Effector CD8-positive, alpha-beta T cell (primary cell): ENCODE measurements around the gene CD200.
"Not testable (repeated sequence)": the region's sequence is repeated elsewhere in the genome, so short reads cannot be mapped to it uniquely, and the experiment has no call there.

Experiments used
- DNase-seq: peaks from one replicate; lab custom pipeline; 2025; lab: John Stamatoyannopoulos, UW

Gene CD200

DNA sequence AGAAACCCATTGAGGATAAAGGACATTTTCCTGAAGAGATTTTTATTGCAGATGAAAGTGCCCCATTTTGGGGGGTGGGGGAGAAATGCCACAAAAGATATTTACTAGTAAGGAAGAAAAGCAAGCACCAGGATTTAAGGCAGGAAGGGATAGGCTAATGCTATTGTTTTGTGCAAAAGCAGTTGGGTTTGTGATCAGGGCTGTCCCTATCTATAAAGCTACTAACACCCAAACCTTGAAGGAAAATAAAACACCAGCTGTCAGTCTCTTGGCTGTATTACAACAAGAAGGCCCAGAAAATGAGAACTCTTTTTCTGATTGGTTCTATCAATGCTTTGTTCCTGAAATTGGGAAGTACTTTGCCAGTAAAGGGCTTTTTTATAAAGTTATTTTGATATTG lies 56.0 kb downstream of the CD200 start:
- DNase-seq, result no peak

DNA sequence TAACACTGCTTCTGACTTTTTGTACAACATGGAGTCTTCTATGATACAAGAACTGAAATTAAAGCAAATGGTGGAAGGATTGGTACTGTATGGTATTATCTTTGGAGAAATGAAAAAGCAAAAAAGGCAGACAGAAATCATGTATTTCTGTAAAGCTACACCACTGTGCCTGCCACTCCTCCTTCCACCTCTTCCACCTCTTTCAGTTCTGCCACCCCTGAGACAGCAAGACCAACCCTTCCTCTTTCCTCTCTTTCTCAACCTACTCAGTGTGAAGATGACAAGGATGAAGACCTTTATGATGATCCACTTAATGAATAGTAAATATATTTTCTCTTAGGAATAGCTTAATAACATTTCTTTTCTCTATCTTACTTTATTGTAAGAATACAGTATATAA lies 57.0 kb downstream of the CD200 start:
- no peak for DNase-seq

DNA sequence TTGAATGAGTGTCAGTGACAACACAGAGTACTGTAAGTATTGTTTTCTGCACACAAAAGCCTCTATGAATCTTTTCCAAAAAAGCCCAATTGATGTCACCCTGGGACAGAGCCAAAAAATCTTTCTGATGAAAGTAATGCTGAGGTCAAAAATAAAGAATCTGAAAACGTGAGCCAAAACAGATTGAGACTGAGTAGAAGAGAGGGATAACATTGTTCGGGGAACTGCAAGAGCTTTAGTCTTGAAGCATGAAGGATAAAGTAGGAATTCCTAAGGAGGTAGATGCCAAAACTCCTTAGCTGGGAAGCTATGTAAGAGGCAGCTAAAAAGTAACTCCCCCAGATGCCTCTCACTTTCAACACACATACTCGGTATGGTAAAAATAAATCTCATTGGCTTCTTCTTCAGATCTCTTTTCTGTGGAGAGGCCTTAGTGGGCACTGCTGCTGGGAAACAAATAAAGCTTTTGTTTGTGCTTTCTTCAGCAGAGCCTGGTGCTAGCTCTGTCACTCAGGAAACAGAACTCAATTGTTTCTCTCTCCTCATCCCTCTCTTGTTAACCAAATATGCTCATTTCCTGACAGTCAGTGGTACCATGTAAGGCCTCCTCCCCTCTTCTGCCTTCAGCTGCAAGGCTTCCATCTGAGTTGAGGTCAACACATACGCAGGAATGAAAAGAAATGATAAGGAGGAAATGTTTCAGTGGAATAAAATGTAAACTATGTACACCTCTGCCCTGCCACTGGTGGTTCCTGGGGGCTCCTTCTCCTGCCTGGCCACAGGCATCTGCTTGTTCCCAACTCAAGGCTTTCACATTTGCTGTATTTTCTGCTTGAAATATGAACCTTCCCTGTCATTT lies 58.1 kb downstream of the CD200 start:
- DNase-seq, result no peak

DNA sequence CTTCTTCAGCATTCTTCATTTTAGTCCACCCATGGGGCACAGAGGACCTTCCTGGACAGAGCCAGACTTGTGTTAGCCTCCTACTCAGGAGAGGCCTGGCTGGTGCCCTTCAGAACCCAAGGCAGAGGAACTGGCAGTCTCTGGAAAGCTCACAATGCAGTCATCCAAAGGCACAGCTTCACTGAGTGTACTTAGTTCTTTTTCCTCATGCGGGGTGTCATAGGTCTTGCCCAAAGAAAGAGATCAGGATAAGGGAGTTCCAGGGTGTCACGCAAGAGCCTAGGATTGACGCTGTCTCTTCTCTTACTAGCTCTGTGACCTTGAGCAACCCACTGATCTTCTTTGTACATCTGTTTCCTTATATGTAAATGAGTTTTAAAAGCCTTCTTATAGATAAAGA lies 58.7 kb downstream of the CD200 start:
- no peak for DNase-seq

DNA sequence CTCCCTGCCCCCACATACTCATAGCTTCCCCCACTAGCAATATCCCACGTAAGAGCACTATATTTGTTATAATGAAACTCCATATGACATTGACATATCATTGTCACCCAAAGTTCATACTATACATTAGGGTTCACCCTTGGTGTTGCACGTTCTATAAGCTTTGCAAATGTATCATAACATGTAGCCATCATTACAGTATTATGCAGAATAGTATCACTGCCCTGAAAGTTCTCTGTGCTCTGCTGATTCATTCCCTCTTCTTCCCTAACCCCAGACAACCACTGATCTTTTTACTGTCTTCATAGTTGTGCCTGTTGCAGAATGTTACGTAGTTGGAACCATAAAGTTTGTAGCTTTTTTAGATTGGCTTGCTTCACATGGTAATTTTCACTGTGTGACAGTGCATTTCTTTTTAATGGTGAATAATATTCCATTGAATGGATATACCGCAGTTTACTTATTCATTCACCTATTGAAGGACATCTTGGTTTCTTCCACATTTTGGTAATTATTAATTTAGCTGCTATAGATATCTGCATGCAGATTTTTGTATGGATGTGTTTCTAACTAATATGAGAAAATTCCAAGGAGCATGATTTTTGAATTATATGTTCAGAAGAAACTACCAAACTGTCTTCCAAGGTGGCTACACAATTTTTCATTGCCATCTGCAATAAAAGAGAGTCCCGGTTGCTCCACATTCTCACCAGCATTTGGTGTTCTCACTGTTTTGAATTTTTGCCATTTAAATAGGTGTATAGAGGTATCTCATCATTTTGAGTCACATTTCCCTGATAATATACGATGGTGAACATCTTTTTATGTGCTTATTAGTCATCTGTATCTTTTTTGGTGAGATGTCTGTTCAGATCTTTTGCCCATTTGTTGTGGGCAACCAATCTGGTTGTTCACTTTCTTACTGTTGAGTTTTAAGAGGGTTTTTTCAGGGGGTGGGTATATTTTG lies 59.7 kb downstream of the CD200 start:
- DNase-seq, result no peak

DNA sequence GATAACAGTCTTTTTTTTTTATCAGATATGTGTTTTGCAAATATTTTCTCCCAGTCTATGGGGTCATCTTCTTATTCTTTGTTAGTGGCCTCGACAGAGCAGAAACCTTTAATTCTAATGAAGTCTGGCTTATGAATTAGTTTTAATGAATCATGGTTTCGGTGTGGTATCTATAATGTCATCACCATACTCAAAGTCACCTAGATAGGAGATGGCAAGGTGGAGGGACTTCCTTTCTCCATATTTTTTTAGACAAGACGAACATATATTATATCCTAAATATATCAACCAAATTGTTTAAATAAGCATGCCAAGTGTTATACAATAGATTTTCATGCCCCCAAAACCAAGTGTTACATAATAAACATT lies 60.4 kb downstream of the CD200 start:
- no peak for DNase-seq

DNA sequence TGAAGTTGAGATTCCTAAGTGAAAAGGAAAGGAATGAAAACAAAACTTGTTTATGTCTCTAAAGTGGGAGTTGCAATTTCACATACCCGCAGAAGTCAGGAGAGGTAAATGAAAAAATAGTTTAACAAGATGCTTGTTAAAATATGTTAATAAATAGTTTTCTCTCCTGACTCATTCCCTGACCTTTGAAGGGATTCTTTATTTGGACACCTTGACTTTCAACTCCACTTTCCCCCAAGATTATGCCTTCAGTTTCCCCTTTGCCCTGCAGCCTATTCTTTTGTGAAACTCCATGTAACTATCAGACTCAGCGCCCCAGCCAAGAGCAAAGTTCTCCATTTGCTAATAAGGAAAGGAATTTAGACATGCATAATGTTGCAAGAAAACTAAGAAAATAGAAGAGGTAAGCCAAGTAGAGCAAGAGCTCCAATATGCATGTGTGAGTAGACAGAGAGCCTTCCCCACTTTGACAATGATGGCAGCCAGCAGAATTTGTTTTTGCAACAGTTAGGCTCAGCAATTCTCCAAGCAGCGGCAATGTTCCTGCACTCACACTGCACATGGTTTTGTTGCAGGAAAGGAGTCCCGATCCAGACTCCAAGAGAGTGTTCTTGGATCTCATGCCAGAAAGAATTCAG lies 61.2 kb downstream of the CD200 start:
- DNase-seq, result no peak

DNA sequence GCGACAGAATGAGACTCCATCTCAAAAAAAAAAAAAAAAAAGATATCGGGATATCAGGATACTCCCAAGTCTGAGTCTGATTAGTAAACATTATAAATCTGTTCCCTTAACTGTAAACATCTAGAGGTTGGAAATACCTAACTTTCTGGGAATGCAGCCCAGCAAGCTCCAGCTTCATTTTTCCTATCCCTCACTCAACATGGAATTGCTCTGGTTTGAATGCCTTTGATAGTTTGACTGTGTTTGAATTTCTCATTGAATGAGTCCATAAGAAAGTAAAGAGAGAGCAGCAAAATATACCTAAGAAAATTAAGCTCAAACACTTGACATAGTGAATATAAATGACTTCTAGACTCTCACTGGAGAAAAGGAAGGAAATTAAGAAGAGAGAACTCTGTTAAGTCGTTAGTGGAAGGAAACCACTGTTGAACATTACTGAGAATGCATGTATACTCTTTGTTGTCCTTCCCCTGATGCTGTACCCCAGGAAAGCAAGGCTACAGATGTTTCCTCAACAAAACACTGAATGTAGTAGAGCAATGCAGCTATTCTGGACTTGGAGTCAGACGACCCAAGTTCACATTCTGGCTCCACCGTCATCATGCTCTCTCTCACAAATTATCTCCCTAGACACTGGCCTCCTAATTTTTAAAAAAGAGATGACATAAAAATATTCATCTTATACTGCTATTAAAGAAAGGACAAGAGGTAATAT lies 62.4 kb downstream of the CD200 start:
- DNase-seq, result no peak

DNA sequence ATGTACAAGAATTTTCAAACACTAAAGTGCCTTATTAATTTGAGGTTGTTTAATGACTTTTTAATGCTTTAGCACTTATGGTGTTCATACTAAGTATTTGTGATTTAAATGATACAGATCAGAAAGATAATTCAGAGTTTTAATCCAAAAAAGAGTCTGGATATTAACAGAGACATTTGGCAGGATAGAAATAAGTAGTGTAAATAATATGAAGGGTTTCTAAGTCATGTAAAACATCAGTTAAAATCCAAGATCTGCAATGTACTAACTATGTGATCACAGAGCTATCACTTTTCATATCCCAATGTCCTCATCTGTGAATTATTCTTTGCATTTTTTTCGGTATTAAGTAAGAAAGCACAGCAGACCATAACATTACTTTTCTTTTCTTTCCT lies 62.9 kb downstream of the CD200 start:
- no peak for DNase-seq

DNA sequence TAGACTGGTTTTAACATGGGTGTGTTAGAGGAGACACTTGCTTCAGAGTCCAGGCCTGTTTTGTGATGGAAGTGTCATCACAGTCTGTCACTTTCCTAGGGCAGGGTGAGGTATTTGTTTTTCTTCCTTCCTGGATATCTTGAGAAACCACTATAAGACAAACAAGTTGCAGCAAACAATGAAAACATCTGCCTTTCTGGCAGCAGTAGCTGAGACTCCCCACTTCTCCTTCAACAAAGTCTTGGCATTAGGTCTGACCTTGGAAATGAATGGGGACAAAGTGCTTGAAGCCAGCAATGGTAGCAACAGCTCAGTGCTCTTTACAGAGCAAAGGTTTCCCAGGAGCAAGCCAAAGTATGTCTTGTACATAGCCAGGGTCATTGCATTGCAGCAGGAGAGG lies 64.6 kb downstream of the CD200 start:
- no peak for DNase-seq

DNA sequence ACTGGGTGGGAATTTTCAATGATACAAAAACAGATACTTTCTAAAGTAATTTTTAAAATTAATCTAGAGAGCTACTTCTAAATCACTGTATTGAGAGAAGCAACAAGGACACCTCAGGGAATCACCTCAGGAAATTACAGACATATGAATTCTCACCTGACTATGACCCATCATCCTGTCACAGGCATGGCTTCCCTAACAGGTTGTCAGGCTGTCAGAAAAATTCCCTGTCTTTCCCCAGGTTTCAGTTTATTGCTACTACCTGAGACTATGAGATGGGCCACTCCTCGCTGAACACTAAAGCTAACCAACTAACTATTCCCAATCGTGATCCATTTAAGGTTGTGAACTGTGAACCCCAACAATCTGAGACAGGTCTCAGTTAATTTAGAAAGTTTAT lies 66.1 kb downstream of the CD200 start:
- no peak for DNase-seq

DNA sequence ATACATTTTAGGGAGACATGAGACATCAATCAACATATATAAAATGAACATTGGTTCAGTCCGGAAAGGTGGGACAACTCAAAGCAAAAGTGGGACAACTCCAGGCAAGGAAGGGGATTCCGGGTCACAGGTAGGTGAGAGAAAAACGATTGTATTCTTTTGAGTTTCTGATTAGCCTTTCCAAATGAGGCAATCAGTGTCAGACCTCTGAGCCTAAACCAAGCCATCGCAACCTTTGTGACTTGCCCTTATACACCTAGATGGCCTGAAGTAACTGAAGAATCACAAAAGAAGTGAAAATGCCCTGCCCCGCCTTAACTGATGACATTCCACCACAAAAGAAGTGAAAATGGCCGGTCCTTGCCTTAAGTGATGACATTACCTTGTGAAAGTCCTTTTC lies 66.6 kb downstream of the CD200 start:
- DNase-seq, result not testable (repeated sequence)

DNA sequence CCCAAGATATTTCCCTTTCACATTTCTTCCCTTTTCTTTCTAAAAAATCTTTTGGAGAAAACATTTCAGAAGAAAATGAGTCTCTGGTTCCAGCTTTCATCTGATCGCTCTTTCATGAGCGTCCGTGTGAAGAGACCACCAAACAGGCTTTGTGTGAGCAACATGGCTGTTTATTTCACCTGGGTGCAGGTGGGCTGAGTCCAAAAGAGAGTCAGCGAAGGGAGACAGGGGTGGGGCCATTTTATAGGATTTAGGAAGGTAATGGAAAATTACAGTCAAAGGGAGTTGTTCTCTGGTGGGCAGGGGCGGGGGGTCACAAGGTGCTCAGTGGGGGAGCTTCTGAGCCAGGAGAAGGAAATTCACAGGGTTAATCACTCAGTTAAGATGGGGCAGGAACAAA lies 67.4 kb downstream of the CD200 start:
- not testable (repeated sequence) for DNase-seq

DNA sequence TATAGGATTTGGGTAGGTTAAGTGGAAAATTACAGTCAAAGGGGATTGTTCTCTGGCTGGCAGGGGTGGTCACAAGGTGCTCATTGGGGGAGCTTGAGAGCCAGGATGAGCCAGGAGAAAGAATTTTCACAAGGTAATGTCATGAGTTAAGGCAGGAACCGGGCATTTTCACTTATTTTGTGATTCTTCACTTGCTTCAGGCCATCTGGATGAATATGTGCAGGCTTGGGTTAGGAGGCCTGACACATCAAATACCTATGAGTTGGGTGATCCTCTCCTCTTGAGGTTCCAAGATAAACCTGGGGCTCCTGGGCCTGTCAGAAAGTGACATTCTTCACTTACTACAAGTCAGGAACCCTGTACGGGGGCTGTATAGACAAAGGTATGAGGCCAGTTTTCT lies 68.7 kb downstream of the CD200 start:
- no peak for DNase-seq

DNA sequence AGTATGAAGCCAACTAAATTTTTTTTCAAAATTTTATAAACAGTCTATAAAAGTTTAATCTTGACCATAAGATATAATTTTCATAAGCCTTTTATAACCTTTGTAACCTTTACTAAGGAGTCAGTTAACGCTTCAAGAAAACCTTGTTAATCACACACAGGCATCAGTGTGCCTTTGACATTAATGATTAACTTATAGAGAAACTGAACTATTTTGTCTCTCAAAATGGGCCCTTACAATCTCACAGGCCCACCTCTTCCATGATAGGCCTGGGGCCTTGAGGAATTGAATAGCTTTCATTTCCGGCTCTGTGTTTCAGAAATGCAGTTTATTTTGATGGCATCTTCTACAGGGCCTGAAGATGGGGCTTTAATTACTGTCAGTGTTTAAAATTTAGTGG lies 70.1 kb downstream of the CD200 start:
- no peak for DNase-seq

DNA sequence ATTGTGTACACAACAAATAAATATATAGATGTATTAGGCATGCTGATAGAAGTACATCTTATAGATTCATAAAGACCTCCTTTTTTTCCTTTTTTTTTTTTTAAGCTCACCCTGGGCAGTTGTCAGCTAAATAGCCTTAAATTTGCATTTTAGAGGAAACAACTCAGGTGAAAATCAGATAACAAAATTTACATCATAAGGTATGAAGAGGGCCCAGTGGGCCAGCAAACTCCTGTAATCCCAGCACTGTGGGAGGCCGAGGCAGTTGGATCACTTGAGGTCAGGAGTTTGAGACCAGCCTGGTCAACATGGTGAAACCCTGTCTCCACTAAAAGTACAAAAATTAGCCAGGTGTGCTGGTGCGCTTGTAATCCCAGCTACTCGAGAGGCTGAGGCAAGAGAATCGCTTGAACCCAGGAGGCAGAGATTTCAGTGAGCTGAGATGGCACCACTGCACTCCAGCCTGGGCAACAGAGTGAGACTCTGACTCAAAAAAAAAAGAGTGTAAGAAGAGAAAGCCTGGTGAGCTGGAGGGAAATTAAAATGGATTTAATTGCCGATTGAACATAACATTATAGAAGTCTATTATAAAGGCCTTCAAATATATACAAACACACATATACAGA lies 72.1 kb downstream of the CD200 start:
- not testable (repeated sequence) for DNase-seq

DNA sequence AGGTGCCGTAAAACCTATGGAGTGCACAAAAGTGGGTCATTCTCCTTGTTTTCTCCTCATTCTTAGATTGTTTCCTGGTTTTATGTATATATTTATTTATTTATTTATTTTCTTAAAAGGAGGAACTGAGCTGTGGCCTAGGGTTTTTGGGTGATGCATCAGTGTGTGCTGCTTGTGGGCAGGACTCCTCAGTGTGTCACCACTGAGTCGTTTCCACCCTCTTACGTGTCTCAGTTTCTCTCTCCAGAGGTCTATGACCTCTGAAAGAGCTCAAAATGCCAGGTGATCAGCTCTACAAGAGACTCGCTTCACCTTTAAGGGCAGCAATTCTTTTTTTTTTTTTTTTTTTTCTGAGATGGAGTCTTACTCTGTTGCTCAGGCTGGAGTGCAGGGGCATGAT lies 72.9 kb downstream of the CD200 start:
- DNase-seq, result no peak

DNA sequence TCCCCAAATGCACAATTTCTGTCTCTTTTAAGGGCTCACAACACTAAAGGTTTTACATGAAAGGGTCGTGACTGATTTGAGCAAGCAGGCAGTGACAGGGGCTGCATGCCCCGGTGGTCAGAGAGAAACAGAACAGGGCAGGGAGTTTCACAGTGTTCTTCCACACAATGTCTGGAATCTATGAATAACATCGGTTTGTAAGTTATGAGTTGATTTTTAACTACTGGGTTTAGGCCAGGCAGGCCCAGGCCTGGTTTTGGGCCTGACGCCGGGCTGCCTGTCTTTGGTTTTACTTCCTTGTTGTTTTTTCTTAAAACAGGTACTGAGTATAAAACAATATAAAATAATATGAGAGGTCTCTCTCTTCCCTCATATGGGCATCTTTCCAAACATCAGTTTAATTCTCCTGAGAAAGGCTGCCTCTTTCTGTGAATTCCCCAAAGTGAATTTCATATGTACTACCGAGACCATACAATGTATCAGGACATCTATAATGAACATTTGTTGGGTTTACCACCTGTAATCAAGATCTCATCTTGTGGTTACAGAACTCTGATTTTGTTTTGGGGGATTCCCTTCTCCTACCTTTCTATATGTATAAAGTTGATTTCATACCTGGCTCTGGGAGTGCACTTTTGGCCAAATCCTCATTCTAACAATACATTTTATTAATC lies 74.4 kb downstream of the CD200 start:
- DNase-seq, result no peak

DNA sequence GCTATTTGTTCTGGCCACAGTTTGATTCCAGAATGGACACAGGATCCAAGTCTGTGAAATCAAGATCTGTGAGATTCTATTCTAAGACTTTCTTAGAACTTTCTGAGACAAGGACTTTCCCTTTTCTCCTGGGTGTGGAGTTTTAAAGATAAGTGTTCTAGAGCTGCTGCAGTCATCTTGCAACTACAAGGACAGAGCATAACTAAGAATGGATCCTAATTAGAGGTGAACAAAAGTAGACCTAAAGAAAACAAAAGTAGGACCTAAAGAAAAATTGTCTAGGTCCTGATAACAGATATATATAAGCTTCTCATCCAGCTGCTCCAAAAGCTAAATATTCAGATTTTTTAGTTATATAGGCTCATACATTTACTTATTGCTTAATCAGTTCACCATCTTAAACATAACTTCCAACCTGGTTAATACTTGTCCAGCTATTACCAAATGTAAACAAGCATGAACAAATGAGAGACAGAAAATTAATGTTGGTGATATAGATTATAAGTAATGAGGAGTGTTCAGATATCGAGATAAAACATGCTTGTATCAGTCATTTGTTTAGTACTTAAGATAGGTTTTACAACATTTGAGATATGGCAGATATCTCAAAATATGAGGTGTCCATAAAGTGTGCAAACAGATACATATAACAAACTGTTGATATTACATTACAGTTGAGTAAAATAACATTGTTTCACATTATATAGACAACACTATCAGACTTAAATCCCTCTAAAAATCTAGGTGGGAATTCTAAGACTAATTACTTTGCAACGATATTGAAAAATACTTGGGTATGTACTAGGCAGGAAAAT lies 75.1 kb downstream of the CD200 start:
- DNase-seq, result no peak

DNA sequence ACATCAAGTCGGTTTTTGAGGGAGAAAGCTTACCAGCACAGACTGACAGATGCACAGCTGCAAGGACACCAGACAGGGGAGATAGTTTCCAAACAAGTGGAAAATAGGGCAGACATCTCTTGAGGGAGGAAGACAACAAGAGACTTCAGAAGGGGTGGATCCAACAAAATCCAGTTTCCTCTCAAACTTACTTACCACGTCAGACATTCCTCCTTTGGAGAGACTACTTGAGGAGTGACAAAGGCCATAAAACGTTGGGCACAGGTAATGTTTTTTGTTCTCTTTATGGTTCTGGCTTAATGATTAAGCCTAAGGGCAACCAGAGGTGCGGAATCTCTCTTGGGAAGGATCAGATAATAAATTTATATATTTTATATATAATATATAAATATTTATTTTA lies 76.1 kb downstream of the CD200 start:
- DNase-seq, result no peak
